ENCODE results near the gene PRUNE2.

The PRUNE2 gene

GRCh38 chr9:76808636-76809035 is 97.3 kb downstream of the PRUNE2 start:
- ChIA-PET CTCF (interaction anchor here (2.3 kb wide), 1 partner anchor 179 kb away, joined by 7 read pairs; no protein-coding TSS in a partner anchor), POLR2A (no interaction called here)
- no peak for DNase-seq (ENCODE audit: extremely low spot score)
- TF ChIP-seq ZNF384 (IDR thresholded peaks at IDR 0.05) (no peak), LEF1 (IDR thresholded peaks at IDR 0.05; ENCODE audit: borderline replicate concordance) (no peak), NFRKB (IDR thresholded peaks at IDR 0.05) (no peak), CTBP1 (IDR thresholded peaks at IDR 0.05; ENCODE audit: borderline replicate concordance) (no peak), FOXK2 (IDR thresholded peaks at IDR 0.05) (no peak)

GRCh38 chr9:76803762-76804161 is 102.2 kb downstream of the PRUNE2 start:
- no peak for DNase-seq (ENCODE audit: extremely low spot score)
- TF ChIP-seq LEF1 (IDR thresholded peaks at IDR 0.05; ENCODE audit: borderline replicate concordance) (no peak), ZNF384 (IDR thresholded peaks at IDR 0.05) (no peak), FOXK2 (IDR thresholded peaks at IDR 0.05) (no peak), NFRKB (IDR thresholded peaks at IDR 0.05) (no peak), BHLHE40 (IDR thresholded peaks at IDR 0.05; ENCODE audit: borderline replicate concordance) (no peak), ARNT (IDR thresholded peaks at IDR 0.05) (no peak), FOXM1 (IDR thresholded peaks at IDR 0.05; ENCODE audit: borderline replicate concordance) (no peak), HDGF (IDR thresholded peaks at IDR 0.05; ENCODE audit: borderline replicate concordance) (no peak), SP1 (IDR thresholded peaks at IDR 0.05) (no peak), FOXA1 (IDR thresholded peaks at IDR 0.05) (no peak), CTBP1 (IDR thresholded peaks at IDR 0.05; ENCODE audit: borderline replicate concordance) (no peak), PKNOX1 (IDR thresholded peaks at IDR 0.05) (no peak), L3MBTL2 (conservative IDR thresholded peaks at IDR 0.05) (no peak), TARDBP (IDR thresholded peaks at IDR 0.05) (no peak), SUZ12 (IDR thresholded peaks at IDR 0.05) (no peak), ELF4 (IDR thresholded peaks at IDR 0.05) (no peak)
- ChIA-PET POLR2A (no interaction called here), CTCF (no interaction called here)

- TF ChIP-seq FOXA1 (IDR thresholded peaks at IDR 0.05) = no peak
- TF ChIP-seq BHLHE40 (IDR thresholded peaks at IDR 0.05; ENCODE audit: borderline replicate concordance) = no peak
- TF ChIP-seq ZNF384 (IDR thresholded peaks at IDR 0.05) = no peak
- no peak for TF ChIP-seq SUZ12 (IDR thresholded peaks at IDR 0.05)
- TF ChIP-seq LEF1 (IDR thresholded peaks at IDR 0.05; ENCODE audit: borderline replicate concordance) = no peak
- TF ChIP-seq ARNT (IDR thresholded peaks at IDR 0.05) = no peak
- TF ChIP-seq FOXK2 (IDR thresholded peaks at IDR 0.05) = no peak
- no peak for TF ChIP-seq SP1 (IDR thresholded peaks at IDR 0.05)
- CTCF ChIA-PET = no interaction called here
- DNase-seq (ENCODE audit: extremely low spot score) = no peak
- POLR2A ChIA-PET = no interaction called here
These were observed 102.8 kb downstream of the PRUNE2 start for GRCh38 chr9:76803083-76803482.

GRCh38 chr9:76800901-76801300 is 105.0 kb downstream of the PRUNE2 start:
- POLR2A ChIA-PET = no interaction called here
- TF ChIP-seq HDGF (IDR thresholded peaks at IDR 0.05; ENCODE audit: borderline replicate concordance) (no peak), FOXA1 (IDR thresholded peaks at IDR 0.05) (no peak), BHLHE40 (IDR thresholded peaks at IDR 0.05; ENCODE audit: borderline replicate concordance) (no peak), CTBP1 (IDR thresholded peaks at IDR 0.05; ENCODE audit: borderline replicate concordance) (no peak), FOXM1 (IDR thresholded peaks at IDR 0.05; ENCODE audit: borderline replicate concordance) (no peak), TARDBP (IDR thresholded peaks at IDR 0.05) (no peak), SUZ12 (IDR thresholded peaks at IDR 0.05) (no peak), SP1 (IDR thresholded peaks at IDR 0.05) (no peak), PKNOX1 (IDR thresholded peaks at IDR 0.05) (no peak), FOXK2 (IDR thresholded peaks at IDR 0.05) (no peak), L3MBTL2 (conservative IDR thresholded peaks at IDR 0.05) (no peak), NFRKB (IDR thresholded peaks at IDR 0.05) (no peak), ELF4 (IDR thresholded peaks at IDR 0.05) (no peak), ARNT (IDR thresholded peaks at IDR 0.05) (no peak), LEF1 (IDR thresholded peaks at IDR 0.05; ENCODE audit: borderline replicate concordance) (no peak), ZNF384 (IDR thresholded peaks at IDR 0.05) (no peak)
- no peak for DNase-seq (ENCODE audit: extremely low spot score)
- CTCF ChIA-PET = no interaction called here

- CTCF ChIA-PET = no interaction called here
- POLR2A ChIA-PET = no interaction called here
- no peak for TF ChIP-seq ZNF384 (IDR thresholded peaks at IDR 0.05)
- no peak for TF ChIP-seq NFRKB (IDR thresholded peaks at IDR 0.05)
- TF ChIP-seq FOXA1 (IDR thresholded peaks at IDR 0.05) = no peak
- TF ChIP-seq BHLHE40 (IDR thresholded peaks at IDR 0.05; ENCODE audit: borderline replicate concordance) = no peak
- TF ChIP-seq FOXK2 (IDR thresholded peaks at IDR 0.05) = no peak
- TF ChIP-seq ARNT (IDR thresholded peaks at IDR 0.05) = peak; percentile 29; the same call in 1 of the 2 replicates
- TF ChIP-seq SP1 (IDR thresholded peaks at IDR 0.05) = no peak
- peak; percentile 65 for TF ChIP-seq PKNOX1 (IDR thresholded peaks at IDR 0.05)
- peak; percentile 36; the same call in 1 of the 2 replicates for TF ChIP-seq CTBP1 (IDR thresholded peaks at IDR 0.05; ENCODE audit: borderline replicate concordance)
- TF ChIP-seq ELF4 (IDR thresholded peaks at IDR 0.05) = no peak
- TF ChIP-seq FOXM1 (IDR thresholded peaks at IDR 0.05; ENCODE audit: borderline replicate concordance) = no peak
- TF ChIP-seq LEF1 (IDR thresholded peaks at IDR 0.05; ENCODE audit: borderline replicate concordance) = no peak
- no peak for TF ChIP-seq HDGF (IDR thresholded peaks at IDR 0.05; ENCODE audit: borderline replicate concordance)
- no peak for TF ChIP-seq TARDBP (IDR thresholded peaks at IDR 0.05)
- no peak for DNase-seq (ENCODE audit: extremely low spot score)
These were observed 106.4 kb downstream of the PRUNE2 start for GRCh38 chr9:76799473-76799872.

- ChIA-PET POLR2A (no interaction called here), CTCF (no interaction called here)
- DNase-seq (ENCODE audit: extremely low spot score) = no peak
- no peak for TF ChIP-seq ELF4 (IDR thresholded peaks at IDR 0.05)
- TF ChIP-seq FOXM1 (IDR thresholded peaks at IDR 0.05; ENCODE audit: borderline replicate concordance) = no peak
- no peak for TF ChIP-seq L3MBTL2 (conservative IDR thresholded peaks at IDR 0.05)
- no peak for TF ChIP-seq CTBP1 (IDR thresholded peaks at IDR 0.05; ENCODE audit: borderline replicate concordance)
- no peak for TF ChIP-seq NFRKB (IDR thresholded peaks at IDR 0.05)
- no peak for TF ChIP-seq ZNF384 (IDR thresholded peaks at IDR 0.05)
These were observed 107.4 kb downstream of the PRUNE2 start for GRCh38 chr9:76798527-76798926.

All from HEK293T (cell line).